ENCODE data around the gene TXNIP. TPM values are rescaled to one million over a fixed set of nuclear protein-coding genes. Genes with fewer than 3 reads are reported as not detected.

The TXNIP gene
- total and polyA plus RNA-seq, 2 experiments from 2014 or later: 75.3 to 160 TPM

DNA sequence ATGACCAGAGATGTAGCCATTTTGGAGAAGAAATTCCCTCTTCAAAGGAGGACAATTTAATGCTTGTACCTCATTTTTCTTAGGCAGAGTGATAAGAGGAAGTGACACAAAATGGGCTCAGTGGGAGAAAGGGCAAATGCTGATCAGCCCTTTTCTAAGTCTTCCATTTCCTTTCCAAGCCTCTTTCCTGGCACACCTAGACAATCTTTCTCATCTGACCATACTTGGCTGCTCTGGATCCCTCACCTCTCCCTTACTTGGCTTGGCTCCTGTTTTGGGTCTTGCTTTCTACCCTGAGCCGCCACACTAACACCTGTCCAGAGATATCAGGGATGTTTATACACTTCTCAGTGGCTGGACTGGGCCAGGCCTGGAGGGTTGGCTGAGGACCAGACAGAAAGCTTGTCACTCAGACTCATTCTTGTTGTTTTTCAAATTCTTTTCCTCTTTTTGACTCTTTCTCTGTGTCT is 13.1 kb downstream of the TXNIP start:
- H3K27me3 ChIP-seq: no peaks in the 10 kb centered on the region
- H3K9me2 ChIP-seq (replicated peaks; ENCODE audit: insufficient read depth): no peaks in the 10 kb centered on the region
- DNase-seq (ENCODE audit: low spot score): no peak
- no peak overlapping the region for H3K4me3 ChIP-seq
- TF ChIP-seq, protein P1, sequence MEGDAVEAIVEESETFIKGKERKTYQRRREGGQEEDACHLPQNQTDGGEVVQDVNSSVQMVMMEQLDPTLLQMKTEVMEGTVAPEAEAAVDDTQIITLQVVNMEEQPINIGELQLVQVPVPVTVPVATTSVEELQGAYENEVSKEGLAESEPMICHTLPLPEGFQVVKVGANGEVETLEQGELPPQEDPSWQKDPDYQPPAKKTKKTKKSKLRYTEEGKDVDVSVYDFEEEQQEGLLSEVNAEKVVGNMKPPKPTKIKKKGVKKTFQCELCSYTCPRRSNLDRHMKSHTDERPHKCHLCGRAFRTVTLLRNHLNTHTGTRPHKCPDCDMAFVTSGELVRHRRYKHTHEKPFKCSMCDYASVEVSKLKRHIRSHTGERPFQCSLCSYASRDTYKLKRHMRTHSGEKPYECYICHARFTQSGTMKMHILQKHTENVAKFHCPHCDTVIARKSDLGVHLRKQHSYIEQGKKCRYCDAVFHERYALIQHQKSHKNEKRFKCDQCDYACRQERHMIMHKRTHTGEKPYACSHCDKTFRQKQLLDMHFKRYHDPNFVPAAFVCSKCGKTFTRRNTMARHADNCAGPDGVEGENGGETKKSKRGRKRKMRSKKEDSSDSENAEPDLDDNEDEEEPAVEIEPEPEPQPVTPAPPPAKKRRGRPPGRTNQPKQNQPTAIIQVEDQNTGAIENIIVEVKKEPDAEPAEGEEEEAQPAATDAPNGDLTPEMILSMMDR (IDR thresholded peaks at IDR 0.05; ENCODE audit: poor library complexity): no peak
- no peak for TF ChIP-seq EZH2phosphoT487 (IDR thresholded peaks at IDR 0.05; ENCODE audit: low read depth, severe bottlenecking, unreplicated experiment)
- TF ChIP-seq EZH2 (IDR thresholded peaks at IDR 0.05; ENCODE audit: borderline replicate concordance): no peak
- WGBS (ENCODE audit: low lambda C conversion rate, missing lambda C conversion rate): 77% methylated on average over 1 of the region's 1 CpG
- H3K27ac ChIP-seq: no peak overlapping the region
- H3K4me2 ChIP-seq: no peak overlapping the region
- no peaks in the 10 kb centered on the region for H3K9me3 ChIP-seq (ENCODE audit: low read depth)
- H3K4me1 ChIP-seq (ENCODE audit: insufficient read depth): peaks cover 15% of the 10 kb centered on the region
- no peaks in the 10 kb centered on the region for H4K20me1 ChIP-seq (ENCODE audit: insufficient read depth, poor library complexity, severe bottlenecking)
- no peaks in the 10 kb centered on the region for H3K36me3 ChIP-seq (replicated peaks; ENCODE audit: insufficient read depth, low read depth)
- no peaks in the 10 kb centered on the region for H3K79me2 ChIP-seq
- H2AFZ ChIP-seq: no peak overlapping the region

DNA sequence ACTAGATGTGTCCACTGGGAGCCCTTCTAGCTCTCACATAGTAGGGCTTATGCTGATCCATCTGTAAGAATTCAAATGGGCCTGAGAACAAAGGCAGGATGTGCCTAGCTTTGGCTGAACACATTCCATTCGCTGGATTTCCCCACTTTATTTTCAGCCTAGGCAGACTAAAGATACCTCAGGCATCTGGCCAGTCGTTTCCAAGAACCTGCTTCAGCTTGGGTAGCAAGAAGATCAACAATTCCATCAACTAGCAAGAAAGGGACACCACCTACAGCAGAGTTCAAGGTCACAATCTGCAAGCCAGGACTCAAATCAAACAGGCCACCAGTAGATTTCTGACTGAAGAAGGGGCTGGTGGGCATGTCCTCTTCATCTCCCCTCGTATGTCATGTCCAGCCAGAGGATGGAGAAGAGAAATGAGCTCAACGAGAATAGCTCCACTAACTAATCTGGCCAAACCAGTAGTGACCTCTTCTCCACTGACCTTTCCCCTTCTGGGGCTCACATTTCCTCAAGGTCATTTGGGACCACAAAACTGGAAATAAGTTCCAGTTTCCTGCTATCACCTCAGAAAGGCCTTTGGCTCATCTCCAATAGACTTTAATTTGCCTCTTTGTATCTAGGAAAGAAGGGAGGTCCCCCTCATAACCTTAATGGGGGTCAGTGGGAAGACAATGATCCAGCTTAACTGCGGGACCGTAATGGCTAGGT is 14.2 kb downstream of the TXNIP start:
- Histone ChIP-seq H3K4me3 (no peak overlapping the region), H3K9me2 (replicated peaks; ENCODE audit: insufficient read depth) (no peaks in the 10 kb centered on the region), H3K36me3 (replicated peaks; ENCODE audit: insufficient read depth, low read depth) (no peaks in the 10 kb centered on the region), H3K4me2 (no peak overlapping the region), H3K9me3 (ENCODE audit: low read depth) (no peaks in the 10 kb centered on the region), H3K79me2 (no peaks in the 10 kb centered on the region), H3K4me1 (ENCODE audit: insufficient read depth) (peaks cover 21% of the 10 kb centered on the region), H3K27me3 (no peaks in the 10 kb centered on the region), H3K27ac (no peak overlapping the region), H2AFZ (no peak overlapping the region), H4K20me1 (ENCODE audit: insufficient read depth, poor library complexity, severe bottlenecking) (no peaks in the 10 kb centered on the region)
- WGBS (ENCODE audit: low lambda C conversion rate, missing lambda C conversion rate): 85% methylated on average over 6 of the region's 6 CpGs
- TF ChIP-seq EZH2phosphoT487 (IDR thresholded peaks at IDR 0.05; ENCODE audit: low read depth, severe bottlenecking, unreplicated experiment): no peak
- TF ChIP-seq, protein P1 (IDR thresholded peaks at IDR 0.05; ENCODE audit: poor library complexity): no peak
- no peak for TF ChIP-seq EZH2 (IDR thresholded peaks at IDR 0.05; ENCODE audit: borderline replicate concordance)
- DNase-seq (ENCODE audit: low spot score): no peak

DNA sequence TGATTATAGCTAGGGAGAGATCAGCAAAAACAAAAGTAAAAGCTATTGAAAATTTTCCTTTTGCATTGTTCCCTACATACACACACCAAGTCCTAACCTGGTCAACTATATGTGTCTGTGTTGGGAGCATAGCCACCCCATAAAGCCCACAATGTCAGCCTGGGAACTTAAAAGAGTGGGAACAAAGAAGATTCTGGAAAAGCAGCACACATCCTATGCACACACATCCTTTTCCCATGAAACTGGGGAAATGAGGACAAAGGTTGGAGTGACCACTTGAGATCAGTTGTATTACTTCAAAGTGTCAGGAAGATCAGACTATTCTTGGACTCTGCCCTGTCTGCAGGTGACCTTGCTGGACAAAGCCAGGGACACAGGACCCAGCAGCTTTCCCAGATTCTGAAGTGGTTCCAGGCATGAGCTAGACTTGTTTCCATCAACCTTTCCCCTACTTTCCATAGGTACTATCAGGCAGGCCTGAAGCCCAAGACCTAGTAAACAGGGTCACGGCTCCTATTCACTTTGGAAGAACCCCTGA is 15.9 kb downstream of the TXNIP start:
- peak overlapping the region; percentile 90 for H3K27ac ChIP-seq
- no peaks in the 10 kb centered on the region for H4K20me1 ChIP-seq (ENCODE audit: insufficient read depth, poor library complexity, severe bottlenecking)
- peak overlapping the region; percentile 52 for H3K4me2 ChIP-seq
- no peaks in the 10 kb centered on the region for H3K9me2 ChIP-seq (replicated peaks; ENCODE audit: insufficient read depth)
- peaks cover 21% of the 10 kb centered on the region for H3K4me1 ChIP-seq (ENCODE audit: insufficient read depth)
- DNase-seq (ENCODE audit: low spot score): no peak
- TF ChIP-seq EZH2phosphoT487 (IDR thresholded peaks at IDR 0.05; ENCODE audit: low read depth, severe bottlenecking, unreplicated experiment): no peak
- no peak for TF ChIP-seq EZH2 (IDR thresholded peaks at IDR 0.05; ENCODE audit: borderline replicate concordance)
- H2AFZ ChIP-seq: no peak overlapping the region
- no peaks in the 10 kb centered on the region for H3K79me2 ChIP-seq
- no peaks in the 10 kb centered on the region for H3K27me3 ChIP-seq
- WGBS (ENCODE audit: low lambda C conversion rate, missing lambda C conversion rate): 100% methylated on average over 1 of the region's 1 CpG
- H3K9me3 ChIP-seq (ENCODE audit: low read depth): no peaks in the 10 kb centered on the region
- no peak overlapping the region for H3K4me3 ChIP-seq
- no peaks in the 10 kb centered on the region for H3K36me3 ChIP-seq (replicated peaks; ENCODE audit: insufficient read depth, low read depth)

DNA sequence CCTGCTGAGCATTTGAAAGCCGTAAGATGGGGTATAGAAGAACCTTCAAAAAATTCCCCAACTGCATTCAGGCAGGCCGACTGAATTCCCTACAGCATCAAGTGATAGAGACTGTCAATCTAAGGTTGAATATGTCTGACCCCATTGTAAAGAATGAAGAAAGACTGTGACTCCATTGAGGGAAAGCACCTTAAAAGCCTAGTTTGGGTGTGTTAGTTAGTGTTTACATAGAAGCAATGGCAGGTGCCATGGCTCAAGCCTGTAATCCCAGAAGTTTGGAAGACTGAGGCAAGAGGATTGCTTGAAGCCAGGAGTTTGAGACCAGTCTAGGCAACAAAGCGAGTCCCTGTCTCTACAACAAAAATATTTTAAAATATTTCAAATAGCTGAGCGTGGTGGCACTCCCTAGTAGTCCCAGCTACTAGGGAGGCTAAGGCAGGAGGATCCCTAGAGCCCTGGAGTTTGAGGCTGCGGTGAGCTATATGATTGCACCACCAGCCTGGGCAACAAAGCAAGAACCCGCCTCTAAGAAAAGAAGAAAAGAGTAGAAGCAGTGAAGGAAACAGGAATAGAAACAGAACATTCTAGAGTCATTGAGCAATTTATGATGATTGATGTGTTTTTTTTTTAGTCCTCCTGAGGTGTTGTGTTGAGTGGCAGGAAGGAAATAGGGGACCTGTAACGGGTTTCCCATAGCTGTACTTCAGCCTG is 16.5 kb downstream of the TXNIP start:
- peak overlapping the region; percentile 52 for H3K4me2 ChIP-seq
- H3K27me3 ChIP-seq: no peaks in the 10 kb centered on the region
- H3K9me2 ChIP-seq (replicated peaks; ENCODE audit: insufficient read depth): no peaks in the 10 kb centered on the region
- H3K36me3 ChIP-seq (replicated peaks; ENCODE audit: insufficient read depth, low read depth): no peaks in the 10 kb centered on the region
- H3K4me1 ChIP-seq (ENCODE audit: insufficient read depth): peaks cover 21% of the 10 kb centered on the region
- no peaks in the 10 kb centered on the region for H3K79me2 ChIP-seq
- peak overlapping the region; percentile 90 for H3K27ac ChIP-seq
- WGBS (ENCODE audit: low lambda C conversion rate, missing lambda C conversion rate): 62% methylated on average over 7 of the region's 7 CpGs
- no peaks in the 10 kb centered on the region for H3K9me3 ChIP-seq (ENCODE audit: low read depth)
- no peaks in the 10 kb centered on the region for H4K20me1 ChIP-seq (ENCODE audit: insufficient read depth, poor library complexity, severe bottlenecking)
- no peak for TF ChIP-seq EZH2 (IDR thresholded peaks at IDR 0.05; ENCODE audit: borderline replicate concordance)
- TF ChIP-seq, protein P1 (IDR thresholded peaks at IDR 0.05; ENCODE audit: poor library complexity): no peak
- H3K4me3 ChIP-seq: no peak overlapping the region
- H2AFZ ChIP-seq: no peak overlapping the region
- DNase-seq (ENCODE audit: low spot score): no peak

All from hepatocyte (in vitro differentiated cells).